ENCODE data around the gene MAGI2. TPM values are rescaled to one million over a fixed set of nuclear protein-coding genes. Genes with fewer than 3 reads are reported as not detected.

Gene MAGI2
- total and polyA plus RNA-seq, 2 donors (not counting 3 experiments of a cell fraction or from before 2014, with no cell fraction given): 0.28 to 6.0 TPM

GRCh38 chr7:78114993-78115392 is 1338.5 kb downstream of the MAGI2 start:
- intact Hi-C loops (cut with micrococcal nuclease) (no loop called here), dilution Hi-C loops (cut with MboI; ENCODE audit: extremely low pct_ligation_motif_present, low sequenced_read_pairs) (no loop called here)
- Histone ChIP-seq H3K27ac (ENCODE audit: insufficient read depth, low read depth, low read length) (no peak overlapping the region), H3K4me1 (ENCODE audit: control insufficient read depth, extremely low read depth, insufficient read depth, low read length) (no peaks in the 10 kb centered on the region), H3K9me1 (replicated peaks; ENCODE audit: control insufficient read depth, extremely low read depth, insufficient read depth, low read length) (no peaks in the 10 kb centered on the region), H3K27me3 (ENCODE audit: control insufficient read depth in 2 of 2, insufficient read depth in 2 of 2, low read length in 2 of 2) (no peaks in the 10 kb centered on the region), H3K79me2 (ENCODE audit: control insufficient read depth, insufficient read depth, low read length) (no peaks in the 10 kb centered on the region), H3K4me2 (ENCODE audit: insufficient read depth, low read length) (no peak overlapping the region), H3K9ac (replicated peaks; ENCODE audit: extremely low read depth, insufficient read depth, low read length) (no peak overlapping the region), H3K36me3 (ENCODE audit: control insufficient read depth in 2 of 2, extremely low read depth in 1 of 2, insufficient read depth in 2 of 2, low read length in 2 of 2) (no peaks in the 10 kb centered on the region), H2AFZ (ENCODE audit: low read depth, low read length) (no peak overlapping the region), H3K4me3 (replicated peaks in 1 of 3; ENCODE audit: insufficient read depth in 1 of 3, low read depth in 1 of 3, low read length in 3 of 3) (no peak overlapping the region), H3K9me3 (replicated peaks; ENCODE audit: control insufficient read depth, insufficient read depth, low read length) (no peaks in the 10 kb centered on the region), H4K20me1 (replicated peaks; ENCODE audit: control insufficient read depth, extremely low read depth, insufficient read depth, low read length) (no peaks in the 10 kb centered on the region)
- CTCF ChIA-PET: interaction anchor here (1.9 kb wide), 1 partner anchor 20 kb away, joined by 5 read pairs; no protein-coding TSS in a partner anchor
- DNase-seq (ENCODE audit: low read depth, low spot score) (no peak), FAIRE-seq (no peak)
- BruUV-seq (replicated peaks): no TSS peak
- POLR2A ChIA-PET: no interaction called here
- TF ChIP-seq GATA2 (IDR thresholded peaks at IDR 0.05; ENCODE audit: insufficient read depth, insufficient read length, low read depth, low read length) (no peak), MYC (IDR thresholded peaks at IDR 0.05; ENCODE audit: low read depth, low read length) (no peak), FOS (IDR thresholded peaks at IDR 0.05; ENCODE audit: borderline replicate concordance, insufficient read depth, low read length) (no peak), MAX (IDR thresholded peaks at IDR 0.05; ENCODE audit: insufficient read depth, insufficient read length) (no peak), POLR2AphosphoS5 (IDR thresholded peaks at IDR 0.05; ENCODE audit: insufficient read depth, low read depth, low read length) (no peak), EZH2 (IDR thresholded peaks at IDR 0.05; ENCODE audit: borderline replicate concordance, low read depth, low read length, severe bottlenecking) (no peak), JUN (IDR thresholded peaks at IDR 0.05; ENCODE audit: borderline replicate concordance, insufficient read depth, insufficient read length, low read depth) (no peak), POLR2A (IDR thresholded peaks at IDR 0.05; ENCODE audit: low read depth, low read length) (no peak), CTCF (IDR thresholded peaks at IDR 0.05; ENCODE audit: extremely low read depth in 1 of 2, insufficient read depth in 1 of 2, low read depth in 1 of 2, low read length in 2 of 2) (no peak)
